CD4-positive, alpha-beta T cell treated with Interleukin-17A for 4 hours (primary cell): ENCODE measurements around the gene NFAM1.

Experiments used
- DNase-seq: peaks from one replicate; pipeline ENCODE4 v3.0.0-alpha.2; 2020; ENCODE audit warnings: mixed read lengths

Gene NFAM1

DNA sequence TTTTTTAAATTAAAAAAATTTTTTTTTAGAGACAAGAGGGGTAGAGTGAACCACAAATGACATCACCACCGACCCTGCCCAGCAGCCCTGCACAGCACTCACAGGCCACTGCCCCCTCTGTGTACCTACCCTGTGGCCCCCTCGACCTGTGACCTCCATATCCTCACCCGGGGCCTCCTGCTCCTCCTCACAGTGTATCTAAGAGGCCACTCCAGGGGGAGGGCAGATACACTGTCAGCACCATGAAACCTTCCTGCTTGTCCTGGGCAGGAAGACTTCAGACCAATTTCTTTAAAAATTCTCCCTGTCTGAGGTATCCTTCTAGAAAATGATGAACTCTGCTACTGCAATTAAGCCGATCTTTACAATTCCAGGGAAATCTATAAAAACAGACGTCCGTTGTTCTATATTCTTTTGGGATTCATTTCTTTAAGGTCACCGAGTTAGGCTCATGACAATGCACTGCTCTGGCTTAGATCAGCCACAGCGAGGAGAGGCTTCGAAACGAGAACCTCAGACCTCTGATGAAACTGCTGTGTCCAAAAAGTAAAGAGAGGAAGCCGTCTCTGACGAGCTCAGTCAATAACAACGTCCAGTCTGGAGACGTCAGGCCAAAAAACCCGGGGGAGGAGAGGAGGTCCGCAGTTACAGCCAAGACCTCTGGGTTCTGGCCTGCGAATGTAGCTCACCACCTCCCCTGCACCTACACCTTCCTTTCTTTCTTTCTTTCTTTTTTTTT lies 17.5 kb downstream of the NFAM1 start:
- DNase-seq = no peak

DNA sequence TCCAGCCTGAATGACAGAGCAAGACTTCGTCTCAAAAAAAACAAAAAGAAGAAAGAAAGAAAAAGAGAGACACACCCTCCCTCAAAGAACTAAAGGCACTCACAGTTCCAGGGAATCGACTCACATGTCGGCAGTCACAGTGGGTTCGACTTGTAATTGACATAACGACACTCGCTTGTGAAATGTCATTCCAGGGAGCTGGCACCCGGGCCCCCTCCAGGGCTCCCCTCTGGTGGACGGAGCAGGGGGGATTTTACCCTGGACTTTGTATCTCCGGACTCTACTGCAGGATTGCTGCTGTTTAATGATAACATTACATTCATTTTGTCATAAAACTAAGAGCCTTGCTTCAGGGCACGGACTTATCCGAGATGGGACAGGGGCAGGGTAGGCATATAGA lies 18.2 kb downstream of the NFAM1 start:
- DNase-seq = no peak

DNA sequence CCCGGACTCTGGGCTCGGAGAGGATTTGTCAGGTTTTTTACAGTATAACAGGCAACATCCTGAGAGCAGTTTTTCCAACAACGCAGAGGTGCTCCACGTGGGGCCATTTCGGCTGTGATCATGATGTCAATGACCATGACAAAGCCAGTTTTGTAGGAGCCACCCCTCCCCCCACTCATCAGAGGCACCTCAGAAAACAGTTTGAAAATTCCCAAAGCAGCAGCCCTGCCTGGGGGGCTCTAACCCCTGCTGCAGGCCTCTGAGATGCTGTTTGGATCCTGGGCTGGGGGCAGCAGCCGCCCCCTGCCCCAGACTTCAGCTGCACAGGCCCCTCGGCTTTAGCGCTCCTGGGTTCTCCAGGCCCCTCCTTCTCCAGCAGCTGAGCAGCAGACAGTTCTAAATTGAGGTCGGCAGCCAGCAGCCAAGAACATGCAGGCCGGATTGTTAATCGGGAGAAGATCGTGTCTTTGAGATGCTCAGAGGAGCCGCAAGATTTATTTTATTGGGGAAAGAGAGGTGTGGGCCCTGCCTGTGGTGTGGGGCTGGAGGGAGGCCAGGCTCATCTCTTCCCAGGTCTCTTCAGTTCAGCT lies 19.4 kb downstream of the NFAM1 start:
- no peak for DNase-seq

DNA sequence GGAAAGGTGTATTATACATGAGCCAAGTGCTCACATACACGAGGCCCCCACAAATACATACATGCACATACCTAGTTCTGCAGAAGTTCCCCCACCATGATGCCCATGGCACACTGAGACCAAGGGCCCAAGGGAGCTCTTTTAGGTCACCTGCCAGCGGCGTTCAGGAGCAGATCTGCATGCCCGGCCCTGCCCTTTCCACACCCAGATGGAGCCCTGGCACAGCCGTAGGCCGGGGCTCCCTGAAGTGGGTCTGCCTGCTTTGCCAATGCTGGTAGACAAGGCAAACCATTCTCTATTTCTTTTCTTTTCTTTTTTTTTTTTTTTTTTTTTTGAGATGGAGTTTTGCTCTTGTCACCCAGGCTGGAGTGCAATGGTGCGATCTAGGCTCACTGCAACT lies 21.5 kb downstream of the NFAM1 start:
- DNase-seq = no peak

DNA sequence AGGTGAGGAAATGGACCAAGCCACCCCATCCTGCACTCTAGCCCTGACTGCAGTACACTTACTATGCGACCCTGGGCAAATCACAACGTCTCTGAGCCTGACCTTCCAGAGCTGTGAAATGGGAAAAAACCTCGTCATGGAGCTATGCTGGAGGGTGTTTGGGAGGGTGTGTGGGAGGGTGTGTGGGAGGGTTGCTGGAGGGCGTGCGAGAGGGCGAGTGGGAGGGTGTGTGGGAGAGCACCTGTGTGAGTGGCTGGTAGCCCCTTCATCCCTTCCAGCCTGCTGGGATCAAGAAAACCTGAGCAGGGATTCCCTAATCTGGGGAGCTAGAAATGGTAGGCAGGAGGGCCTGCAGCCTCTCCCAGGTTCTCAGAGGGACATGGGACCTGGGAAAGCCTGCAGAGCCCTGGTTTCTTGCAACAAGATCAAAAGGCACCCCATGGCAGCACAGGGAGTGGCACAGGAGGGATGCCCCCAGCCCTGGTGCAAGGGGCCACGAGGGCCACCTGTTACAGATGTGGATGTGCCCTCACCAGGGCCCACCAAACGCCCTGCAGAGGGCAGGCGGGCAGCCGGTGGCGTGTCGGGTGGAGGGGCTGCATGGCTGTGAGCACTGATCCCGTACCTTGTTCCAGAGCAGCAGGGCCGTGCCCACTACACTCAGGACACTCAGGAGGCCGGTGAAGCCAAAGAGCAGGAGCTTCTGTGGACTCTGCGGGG lies 23.2 kb downstream of the NFAM1 start:
- no peak for DNase-seq

DNA sequence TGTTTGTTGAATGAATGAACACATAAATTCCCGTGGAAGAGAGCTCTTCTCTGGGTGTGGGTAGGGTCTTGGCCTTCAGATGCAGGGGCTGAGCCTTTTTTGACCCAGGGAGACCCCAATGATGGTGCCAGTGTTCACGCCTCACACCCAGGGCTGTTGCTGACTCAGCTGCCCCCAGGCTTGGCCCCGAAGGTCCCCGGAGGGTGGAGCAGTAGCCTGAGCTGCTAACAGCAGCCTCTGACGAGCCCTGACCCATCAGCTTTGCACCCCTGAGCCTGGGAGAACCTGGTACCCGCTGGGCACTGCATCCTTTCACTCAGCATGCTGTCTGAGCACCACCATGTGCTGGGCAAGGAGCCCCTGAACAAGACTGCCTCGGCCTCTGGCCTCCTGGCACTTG lies 23.9 kb downstream of the NFAM1 start:
- DNase-seq = no peak

DNA sequence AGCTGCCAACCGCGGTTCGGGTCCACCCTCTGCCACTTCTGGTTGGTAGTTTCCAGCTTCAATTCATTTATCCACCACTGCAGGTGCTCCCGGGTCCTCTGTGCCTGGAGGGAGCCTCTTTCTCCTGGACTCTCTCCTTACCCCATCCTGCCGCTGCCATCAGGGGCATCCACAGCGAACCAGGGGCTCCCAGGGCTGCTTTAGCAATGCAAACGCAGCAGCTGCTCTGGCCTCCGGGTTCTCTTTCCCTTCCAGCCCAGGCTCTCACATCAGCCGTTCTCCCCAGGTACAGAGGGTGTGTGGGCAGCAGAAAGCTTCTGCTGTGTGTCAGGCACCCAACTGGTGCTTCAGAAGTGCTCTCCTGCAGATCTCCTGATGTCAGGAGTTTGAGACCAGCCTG lies 27.9 kb downstream of the NFAM1 start:
- DNase-seq = no peak

DNA sequence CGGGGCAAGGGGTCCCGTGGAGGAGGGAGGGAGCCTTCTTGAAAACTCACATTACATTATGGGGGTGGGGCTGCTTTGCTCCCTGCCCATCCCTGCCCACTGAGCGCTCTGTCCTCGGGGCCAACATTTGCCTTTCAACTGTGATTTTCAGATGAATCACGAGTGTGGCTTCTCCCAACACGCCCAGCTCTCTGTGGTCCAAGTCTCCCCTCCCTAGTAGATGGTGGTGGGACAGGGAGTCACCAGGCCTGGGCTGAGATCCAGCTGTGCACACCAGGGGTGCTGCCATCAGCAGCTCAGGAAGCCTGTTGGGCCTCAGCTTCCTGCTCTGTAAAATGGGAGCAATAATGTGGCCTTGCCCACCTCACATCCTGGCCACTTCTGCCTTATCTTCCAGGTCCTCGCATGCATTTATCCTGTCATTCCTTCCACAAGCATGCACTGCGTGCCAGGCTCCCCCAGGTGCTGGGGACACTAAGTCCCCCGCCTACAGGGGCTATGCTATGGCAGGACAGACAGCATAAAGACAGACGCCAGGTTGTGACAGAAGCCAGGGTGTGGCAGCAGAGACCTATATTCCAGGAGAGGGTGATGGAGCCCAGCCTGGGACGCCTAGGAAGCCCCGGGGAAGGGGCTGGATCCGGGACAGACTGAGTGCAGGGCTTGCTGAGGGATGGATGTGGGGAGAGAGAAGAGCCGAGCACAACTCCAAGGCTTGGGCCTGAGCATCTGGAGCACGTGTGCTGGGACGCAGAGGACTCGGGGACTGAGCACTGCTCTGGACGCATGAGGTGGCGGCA lies 30.5 kb downstream of the NFAM1 start:
- no peak for DNase-seq

DNA sequence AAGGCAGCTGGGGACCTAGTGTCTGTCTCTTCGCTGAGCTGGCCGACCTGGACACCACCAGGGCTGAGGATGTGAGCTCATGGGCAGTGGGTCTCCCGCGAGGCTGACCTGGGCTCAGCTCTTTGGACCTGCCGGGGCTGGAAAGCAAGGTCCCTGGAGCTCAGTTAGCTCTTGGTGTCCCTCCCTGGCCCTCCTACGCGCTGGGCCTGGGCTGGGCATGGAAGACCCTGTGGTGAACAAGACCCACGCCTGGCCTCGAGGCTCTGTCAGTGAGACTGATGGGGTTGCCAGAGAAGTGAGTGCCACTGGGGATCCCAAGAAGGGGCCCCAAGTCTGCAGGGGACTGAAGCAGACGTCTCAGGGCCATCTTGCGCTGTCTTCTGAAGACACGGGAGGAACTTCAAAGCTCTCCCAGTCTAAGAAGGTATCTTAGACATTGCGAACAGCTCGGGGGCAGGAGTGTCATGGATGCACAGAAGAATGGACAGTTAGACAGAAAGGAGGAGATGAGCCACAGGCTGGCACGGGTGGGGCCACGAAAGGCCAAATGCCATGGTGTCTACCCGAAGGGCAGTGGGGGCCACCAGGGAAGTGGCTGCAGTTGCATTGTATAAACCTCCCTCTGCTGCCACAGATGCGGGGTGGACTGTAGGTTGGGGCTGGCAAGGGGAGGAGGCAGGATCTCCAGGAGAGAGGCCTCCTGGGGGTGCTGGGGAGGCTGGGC lies 31.2 kb downstream of the NFAM1 start:
- no peak for DNase-seq

DNA sequence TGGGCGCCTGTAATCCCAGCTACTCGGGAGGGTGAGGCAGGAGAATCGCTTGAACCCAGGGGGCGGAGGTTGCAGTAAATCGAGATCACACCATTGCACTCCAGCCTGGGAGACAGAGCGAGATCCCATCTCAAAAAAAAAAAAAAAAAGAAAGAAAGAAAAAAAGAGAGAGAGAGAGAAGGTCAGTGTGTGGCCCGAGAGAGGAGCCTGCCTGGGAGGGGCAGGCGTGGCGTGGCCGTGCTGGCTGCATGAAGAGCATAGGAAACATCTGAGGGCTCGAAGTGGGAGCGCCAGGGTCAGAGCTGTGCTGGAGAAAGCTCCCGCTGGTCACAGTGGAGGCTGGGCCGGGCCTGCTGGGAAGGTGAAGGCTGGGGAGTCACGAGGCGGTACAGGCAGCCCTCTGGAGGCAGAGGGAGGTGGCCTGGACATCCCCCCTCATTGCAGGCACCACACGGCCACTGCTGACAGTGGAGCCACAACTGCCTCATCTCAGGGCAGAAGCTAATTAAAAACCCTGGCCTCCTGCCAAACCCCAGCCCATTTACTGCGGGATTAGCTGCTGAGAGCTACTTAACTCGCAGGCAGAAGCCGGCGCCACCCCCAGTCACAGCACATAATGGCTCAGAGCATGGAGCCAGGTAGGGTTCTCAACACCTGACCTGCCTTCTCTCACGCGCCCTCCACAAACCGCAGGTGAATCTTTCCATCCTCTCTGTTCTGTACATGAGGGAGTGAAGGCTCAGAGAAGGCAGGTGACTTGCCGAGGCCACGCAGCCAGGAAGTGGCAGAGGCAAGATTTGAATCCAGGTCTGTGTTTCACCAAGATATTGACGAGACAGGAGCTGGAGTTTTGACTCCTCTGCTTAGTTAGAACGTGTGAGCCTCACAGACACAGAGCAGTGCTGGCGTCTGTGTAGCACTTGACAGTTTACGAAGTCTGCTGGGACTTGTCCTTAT lies 32.6 kb downstream of the NFAM1 start:
- DNase-seq = no peak

DNA sequence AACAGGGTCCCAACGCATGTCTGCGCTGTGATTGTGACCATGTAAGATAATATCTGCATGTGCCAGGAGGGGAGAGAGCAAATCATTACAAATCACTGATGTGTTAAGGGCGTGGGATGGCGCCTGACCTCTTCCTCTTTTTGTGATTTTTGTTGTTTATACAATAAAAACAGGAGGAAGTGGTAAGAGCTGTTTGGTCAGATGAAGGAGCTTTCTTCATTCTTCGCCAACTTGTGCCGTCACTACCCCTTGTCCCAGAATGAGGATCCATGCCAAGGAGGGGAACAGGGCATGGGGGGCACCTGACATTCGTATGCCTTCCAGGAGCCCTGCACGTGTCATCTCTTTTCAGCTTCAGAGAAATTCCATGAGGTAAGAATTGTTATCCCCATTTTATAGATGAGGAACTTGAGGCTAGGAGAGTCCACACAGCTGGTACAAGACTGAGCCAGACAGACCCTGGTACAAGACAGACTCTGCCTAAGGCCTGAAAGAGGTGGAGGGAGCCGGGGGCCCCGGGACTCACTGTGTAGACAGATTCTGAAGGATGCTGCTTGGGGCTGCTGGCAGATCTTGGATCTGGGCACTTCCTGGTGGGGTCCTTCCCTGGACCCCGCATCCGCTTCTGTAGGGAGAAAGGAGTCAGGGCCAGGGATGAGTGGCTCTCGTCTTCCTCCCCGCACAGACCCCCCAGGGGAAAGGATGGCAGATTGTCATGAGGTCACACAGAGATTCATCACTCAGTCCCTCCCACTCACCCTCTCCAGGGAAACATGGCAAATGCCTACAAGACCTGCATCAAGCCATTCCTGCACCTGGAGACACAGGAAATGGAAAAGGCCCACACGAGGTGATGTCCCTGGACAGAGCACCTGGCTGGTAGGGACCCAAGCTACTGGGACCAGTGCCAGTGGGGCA lies 34.6 kb downstream of the NFAM1 start:
- DNase-seq = no peak

DNA sequence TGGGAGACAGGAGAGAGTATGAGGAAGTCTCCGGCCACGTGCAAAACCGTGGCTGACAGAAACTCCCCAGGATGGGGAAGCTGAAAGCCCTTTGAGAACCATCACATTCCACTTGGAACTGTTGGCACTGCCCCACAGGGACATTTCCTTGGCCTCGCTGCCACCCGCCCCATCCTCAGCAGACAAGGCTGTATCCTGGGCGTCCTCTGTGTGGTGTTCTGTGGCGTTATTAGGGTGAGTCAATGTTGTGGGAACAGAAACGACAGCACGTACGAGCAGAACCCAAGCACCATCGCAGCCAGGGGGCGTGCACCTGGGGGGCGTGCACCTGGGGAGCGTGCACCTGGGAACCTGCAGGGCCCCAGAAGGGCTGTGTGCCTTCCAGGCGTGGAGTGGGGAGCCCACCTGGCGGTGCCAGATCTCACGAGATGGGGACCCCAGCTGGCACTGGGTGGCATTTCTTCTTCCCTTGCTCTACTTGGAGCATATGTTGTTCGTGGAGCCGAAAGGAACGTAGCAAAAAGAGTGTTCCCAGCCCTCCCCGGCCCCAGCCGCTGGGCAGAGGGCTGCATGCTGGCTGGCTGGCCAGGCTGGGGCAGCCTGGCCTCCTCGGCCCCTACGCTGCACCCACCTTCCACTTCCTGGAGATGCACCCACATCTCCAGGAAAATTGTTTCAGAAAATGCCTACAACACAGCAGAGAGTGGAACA lies 35.4 kb downstream of the NFAM1 start:
- DNase-seq = no peak

DNA sequence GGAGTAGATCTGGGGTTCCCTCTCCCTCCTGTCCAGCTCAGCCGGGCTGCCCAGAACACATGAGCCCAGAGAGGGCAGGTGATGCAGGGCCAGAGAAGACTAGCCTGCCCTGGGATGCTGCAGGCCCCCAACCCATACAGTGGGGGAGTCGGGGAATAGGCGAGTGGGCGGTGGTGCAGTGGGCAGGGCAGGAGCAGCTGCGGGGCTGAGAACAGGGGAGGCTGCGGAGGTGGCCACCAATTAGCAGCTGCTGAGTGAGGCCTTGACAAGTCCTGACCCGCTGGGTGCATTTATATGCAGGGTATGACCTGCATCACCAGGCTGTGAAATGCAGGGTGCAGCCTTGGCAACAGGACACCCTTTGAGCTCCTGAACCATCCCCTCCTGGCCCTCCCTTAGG lies 43.1 kb downstream of the NFAM1 start:
- DNase-seq = no peak

DNA sequence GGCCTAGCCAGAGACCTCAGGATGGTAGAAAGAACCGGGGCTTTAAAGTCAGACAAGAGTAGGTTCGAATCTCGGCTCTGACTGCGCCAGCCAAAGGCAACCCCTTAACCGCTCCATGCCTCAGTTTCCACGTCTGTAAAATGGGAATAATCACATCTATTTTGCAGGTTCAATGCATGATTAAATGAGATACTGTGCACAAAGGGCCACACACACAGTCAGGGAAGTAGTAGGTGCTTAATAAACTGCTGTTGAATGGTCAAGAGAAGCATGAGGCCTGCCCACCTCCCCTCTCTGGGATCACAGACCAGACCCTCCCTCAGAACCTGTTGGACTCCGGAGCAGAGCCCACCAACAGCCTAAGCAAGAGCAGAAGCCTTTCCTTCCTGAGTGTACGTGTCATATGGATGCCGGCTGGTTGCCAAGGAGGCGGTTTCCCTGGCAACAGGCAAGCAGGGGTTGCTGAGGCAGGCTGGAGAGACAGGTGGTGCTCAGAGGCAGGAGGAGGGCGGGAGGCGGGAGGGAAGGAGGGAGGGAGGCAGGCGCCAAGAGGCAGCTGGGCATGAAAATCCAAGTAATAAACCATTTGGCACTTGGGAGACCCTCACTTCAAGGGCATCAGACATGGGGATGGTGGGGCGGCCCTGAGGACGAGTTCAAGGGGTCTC lies 43.9 kb downstream of the NFAM1 start:
- no peak for DNase-seq

DNA sequence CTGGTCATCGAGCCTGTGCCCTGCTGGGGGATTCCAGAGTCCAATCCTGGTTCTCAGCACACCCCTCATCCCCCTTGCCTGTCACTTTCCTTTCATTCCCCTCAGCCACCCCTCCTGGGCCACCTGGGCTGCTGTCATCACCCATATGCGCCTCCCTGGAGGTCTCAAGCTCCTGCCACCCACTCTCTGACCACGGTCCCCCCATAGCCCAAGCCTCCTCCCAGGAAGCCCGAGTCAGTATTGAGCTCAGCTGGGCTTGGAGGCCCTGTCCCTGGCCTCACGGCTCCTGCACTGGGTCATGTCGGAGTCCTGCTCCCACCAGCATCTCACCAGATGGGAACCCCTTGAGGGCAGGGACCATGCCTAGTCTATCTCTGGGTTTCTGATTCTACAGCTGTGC lies 44.6 kb downstream of the NFAM1 start:
- DNase-seq = no peak

DNA sequence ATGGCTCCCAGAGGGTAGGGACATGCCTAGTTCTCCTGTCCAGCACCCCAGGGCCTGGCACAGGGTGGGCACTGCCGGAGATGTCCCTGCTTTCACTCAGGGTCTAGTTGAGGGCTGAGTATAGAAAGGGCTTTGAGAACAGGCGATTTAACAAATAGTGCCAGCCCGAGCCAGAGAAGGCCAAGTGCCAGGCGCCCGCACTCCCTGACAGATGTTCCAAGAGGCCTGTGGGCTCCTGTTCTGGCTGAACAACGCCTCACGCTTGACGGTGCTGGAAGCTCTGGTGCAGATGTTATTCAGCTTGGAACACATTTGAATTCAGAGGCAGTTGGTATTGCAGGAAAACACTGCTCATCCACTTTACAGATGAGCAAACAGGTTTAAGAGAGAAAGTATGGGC lies 46.5 kb downstream of the NFAM1 start:
- DNase-seq = no peak

DNA sequence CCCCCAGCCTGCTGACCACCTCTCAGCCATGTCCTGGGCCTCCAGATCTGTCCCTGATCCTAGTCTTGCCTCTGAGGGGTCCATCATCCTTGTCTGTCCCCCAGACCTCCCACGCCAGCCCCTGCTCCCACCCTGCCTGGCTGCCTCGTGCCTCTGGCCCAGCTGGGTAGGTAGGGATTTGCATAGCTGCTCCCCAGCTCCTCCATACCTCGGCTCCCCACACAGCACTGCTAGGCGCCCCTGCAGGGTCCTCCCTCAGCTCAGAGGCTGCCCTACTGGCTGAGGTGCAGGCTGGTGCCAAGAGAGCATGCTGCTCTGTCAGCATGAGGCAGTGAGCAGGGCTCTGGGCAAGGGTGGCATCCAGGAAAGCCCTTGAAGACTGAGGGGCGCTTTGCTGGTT lies 47.7 kb downstream of the NFAM1 start:
- no peak for DNase-seq

DNA sequence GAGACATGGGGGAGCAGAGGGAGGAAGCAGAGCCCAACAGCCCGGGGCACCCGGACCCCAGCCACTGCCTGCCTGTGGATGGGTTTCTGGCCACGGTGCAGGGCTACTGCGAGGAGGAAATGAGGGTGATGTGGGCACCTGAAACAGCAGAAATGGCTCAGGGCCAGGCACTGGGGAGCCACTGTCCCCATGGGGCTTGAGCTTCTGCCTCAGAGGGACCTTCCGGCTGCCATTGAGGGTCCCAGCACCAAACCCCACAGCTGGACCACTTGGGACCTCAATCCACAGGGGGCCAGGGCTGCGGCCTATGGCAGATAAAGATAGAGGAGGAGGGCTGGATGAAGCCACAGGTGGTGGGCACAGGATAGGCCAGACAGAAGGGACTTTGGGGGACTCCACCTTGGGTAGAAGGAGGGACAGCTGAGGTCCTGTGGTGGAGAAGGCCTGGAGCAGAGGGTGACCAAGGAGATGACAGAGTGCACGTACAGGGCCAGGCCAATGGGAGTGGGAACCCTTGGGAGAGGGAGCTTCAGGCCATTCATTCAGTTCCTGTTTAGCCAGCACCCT lies 48.3 kb downstream of the NFAM1 start:
- DNase-seq = no peak

DNA sequence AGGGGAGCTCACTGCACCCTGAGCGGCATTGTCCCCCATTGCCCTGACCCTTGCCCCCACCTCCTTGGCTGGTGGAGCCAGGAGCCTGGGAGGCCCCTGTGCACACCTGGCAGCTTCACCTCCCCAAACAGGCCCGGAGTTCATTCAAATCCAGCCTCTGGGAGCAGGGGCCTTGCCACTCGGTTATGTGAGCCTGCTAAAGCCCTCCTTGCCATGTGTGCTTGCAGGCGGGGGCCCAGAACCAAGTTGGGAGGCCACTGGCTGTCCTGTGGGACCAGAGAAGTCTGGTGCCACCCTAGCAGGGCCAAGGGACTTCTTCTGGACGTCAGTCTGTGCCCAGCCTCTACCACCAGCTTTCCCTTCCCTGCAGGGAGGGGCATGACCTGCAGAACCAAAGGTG lies 48.9 kb downstream of the NFAM1 start:
- no peak for DNase-seq
